Globus pallidus (tissue), 1 donor: Measurements from ENCODE around the gene FHOD1.

Experiments used
- DNase-seq: peaks from one replicate; pipeline ENCODE4 v3.0.0-alpha.2; 2015; ENCODE audit warnings: low spot score

FHOD1 gene

DNA sequence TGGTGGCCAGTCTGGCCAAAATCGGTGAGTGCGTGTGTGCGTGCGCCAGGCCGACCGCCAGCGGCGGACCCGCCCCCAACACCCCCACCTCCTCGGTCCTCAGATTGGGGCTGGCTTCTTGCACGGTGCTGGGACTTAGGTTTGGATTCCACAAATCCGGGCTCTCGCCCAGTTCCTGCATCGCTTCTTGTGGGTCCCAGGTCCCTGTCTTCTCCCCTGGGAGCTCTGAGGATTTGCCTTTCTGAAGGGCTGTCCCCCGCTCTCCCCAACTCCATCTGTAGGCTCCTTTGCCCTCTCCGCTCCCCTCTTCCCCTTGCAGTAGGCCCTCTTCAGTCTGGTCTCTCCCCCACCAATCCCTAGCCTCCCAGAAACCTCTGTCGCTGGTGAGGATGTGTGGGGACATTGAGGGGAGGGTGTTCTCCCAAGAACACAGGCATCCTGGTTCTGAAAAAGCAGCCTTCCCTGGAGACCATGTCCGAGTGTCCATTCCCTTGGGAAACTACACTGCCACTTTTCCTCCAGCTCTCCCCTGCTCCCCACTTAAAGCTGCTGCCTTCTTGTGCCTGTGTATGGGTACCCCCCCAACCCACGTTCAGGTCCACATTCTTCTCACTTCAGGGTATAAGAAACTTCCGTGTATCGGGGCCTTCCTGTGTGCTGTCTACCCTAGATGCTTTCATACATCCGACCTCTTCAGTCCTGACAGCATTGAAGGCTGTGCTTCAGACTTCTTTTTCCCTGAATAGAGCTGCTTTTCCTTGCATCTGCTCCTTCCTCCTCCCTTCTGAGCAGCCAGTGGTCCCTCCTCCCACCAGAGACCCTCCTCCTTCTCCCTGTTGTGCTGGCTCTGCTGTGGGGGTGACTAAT is 2.1 kb upstream of the FHOD1 start:
- no peak for DNase-seq

DNA sequence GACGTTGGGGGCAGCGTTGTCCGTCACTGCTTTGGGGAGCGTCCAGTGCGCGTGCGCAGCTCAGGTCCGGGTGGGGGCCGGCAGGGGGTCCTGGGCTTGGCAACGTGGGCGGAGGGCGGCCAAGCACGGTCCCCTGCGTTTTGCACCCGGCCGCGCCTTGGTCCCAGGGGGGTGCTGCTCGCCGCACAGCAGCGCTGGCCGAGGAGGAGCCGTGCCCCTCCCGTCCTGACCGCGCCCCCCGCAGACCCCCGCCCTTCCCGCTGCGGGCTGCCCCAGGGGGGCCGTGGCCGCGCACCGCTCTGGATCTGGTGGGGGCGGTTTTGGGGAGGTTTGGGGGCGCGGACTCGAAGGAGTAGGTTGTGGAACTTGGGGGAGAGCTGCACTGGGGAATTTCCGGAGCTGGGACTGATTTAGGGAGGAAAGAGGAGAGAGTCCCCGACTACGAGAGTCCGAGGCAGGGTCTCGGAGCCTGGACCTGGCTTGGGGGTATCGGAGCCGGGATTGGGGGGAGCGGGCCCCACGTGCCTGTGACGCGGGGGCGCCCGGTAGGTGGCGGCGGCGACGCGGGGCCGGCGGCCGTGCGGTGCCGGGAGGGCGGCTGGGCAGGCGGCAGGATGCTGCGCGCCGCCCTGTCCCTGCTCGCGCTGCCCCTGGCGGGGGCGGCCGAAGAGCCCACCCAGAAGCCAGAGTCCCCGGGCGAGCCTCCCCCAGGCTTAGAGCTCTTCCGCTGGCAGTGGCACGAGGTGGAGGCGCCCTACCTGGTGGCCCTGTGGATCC is 1.3 kb upstream of the FHOD1 start, which contains the start of gene SLC9A5:
SLC9A5 (plus strand) TSS at position 579 of the 777 bp plus-strand sequence; CDS start at position 615, 36 bp downstream.
- DNase-seq = no peak

- DNase-seq = no peak
These were observed 756 bp upstream of the FHOD1 start for GRCh38 chr16:67248073-67248400.

DNA sequence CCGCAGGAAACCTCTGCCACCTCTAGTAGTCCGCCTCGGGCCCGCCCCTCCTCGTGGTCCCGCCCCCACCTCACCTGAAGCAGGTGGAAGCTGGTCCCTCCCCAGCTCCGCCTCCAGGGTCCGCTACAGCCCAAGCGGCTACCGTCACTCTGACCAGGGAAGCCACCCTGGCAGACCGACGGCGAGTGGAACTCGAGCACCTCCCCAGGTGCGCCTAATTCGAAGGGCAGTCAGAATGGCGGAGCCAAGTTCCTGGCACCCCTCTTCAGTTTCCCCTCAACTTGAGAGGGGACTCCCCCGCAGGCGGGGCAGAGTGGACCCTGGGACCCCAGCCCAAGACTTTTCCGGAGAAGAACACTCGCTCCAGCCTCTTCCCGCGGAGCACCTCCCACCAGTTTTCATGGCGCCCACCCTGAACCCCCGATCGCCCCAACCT is 507 bp downstream of the FHOD1 start:
- no peak for DNase-seq

GRCh38 chr16:67246081-67246755 is 1.1 kb downstream of the FHOD1 start:
- DNase-seq = peak; percentile 47

DNA sequence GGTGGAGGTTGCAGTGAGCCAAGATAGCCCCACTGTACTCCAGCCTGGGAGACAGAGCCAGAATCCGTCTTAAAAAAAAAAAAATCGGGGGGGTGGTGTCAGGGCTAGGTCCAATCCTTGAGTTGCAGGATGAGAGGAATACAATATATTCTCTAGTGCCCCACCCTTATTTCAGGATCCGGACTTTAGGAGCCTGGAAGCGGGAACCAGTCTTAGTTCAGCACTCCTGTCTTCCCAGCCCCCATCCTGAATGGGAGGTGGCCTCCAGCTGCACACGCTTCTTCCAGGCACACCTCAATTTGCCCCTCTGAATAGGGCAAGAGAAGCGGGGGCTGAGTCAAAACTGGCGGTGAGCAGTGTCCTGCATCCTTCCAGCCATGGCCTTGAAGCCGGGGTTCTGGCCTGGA is 1.6 kb downstream of the FHOD1 start:
- no peak for DNase-seq

GRCh38 chr16:67245186-67245585 is 2.1 kb downstream of the FHOD1 start:
- no peak for DNase-seq

- peak; percentile 68 for DNase-seq
These were observed 2.7 kb downstream of the FHOD1 start for GRCh38 chr16:67244387-67245185.

- no peak for DNase-seq
These were observed 3.8 kb downstream of the FHOD1 start for GRCh38 chr16:67243481-67243880.

GRCh38 chr16:67242138-67242730 is 5.0 kb downstream of the FHOD1 start:
- no peak for DNase-seq

DNA sequence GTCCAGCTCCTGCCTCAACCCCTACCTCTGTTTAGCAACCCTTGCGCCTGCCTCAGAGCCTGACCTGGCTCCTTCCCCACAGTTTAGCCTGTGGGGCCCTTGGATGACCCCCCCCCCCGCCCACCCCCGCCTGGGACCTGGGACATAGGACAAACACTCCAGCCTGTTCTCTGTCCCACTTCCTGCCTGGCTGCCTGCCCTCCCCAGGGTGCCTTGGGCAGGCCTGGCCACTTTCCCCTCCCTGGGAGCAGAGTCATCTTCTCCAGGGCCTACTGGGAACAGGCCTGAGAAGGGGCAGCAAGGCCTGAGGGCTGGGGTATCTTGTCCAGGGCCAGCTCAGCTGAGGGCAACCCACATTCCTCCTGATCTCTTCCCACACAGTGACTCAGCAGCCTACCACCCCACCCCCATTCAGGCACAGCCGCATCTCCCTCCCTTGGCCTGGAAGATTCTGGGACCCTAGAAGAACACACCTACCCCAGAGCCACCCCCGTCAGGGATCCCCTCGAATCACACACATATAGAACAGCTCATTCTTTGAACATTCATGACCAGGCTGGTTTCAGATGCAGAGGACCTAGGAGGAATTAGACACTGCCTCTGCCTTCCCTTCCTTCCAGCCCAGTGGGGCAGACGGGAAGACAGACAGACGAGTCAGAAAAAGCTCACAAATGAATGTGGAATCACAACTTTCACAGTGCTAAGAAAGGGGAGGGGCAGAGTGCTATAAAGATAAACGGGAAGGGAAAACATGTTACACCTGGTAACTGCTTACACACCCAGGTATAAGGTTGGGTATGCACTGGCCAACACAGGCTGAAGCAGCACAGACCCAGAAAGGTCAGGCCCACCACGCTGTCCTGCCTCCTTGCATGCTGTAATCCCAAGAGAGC is 6.0 kb downstream of the FHOD1 start:
- no peak for DNase-seq

DNA sequence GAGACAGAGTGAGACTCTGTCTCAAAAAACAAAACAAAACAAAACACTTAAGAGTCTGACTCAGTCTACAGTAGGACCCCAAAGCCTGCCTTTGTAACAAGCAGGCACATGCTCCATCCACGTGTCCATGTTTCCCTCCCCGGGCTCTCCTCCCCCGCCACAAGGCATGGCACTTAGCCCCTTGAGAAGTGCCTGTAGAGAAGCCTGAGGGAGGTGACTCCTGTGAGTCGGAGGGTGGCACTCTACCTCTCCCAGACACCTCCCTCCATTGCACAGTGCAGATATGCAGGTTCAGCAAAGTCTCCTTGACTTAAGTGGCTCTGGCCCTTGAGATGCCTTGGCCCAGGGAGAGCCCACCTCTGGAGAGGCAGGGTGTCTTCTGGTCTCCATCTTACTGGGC is 6.8 kb downstream of the FHOD1 start:
- DNase-seq = no peak

DNA sequence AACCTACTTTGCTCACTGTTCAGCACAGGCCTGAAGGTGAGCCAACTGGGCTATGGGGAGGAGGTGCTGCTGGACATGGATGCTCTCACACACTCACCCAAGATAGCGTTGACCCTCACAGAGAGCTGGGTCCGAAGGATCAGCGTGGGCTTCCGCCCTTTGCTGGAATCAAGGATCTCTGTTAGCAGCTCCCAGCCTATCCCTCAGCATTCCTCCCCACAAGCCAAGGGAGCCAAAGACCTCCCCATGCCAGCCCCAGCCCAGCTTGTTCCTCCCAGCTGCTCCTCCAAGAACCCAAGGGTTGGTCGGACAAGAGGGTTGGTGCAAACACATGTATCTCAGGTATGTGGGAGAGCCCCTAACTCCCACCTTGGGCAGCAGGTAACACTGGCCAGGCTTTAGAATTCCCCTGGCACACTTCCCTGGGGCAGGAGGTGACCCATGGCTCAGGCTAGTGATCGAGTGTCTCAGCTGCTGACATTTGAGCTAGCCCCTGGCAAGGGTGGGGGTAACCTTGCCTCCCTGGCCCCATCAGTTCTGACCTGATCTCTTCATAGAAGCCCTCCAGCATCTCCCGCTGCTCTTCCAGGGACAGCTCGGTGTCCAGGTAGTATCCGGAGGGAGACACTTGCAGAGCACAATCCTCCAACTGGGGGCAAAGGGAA is 8.3 kb downstream of the FHOD1 start:
- DNase-seq = no peak

DNA sequence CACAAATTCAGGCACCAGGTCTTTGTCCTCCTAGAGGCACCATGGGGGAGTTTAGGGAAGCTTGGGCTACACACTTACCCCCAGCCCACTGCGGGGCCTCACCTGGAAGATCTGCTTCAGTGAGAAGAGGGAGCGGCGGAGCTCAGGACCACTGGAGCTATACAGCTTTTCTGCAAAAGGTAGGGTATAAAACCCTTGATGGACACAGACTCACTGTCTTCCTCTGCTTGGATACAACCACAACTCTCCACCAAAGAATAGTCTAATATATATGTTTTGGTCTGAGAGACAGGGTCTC is 9.1 kb downstream of the FHOD1 start:
- no peak for DNase-seq

DNA sequence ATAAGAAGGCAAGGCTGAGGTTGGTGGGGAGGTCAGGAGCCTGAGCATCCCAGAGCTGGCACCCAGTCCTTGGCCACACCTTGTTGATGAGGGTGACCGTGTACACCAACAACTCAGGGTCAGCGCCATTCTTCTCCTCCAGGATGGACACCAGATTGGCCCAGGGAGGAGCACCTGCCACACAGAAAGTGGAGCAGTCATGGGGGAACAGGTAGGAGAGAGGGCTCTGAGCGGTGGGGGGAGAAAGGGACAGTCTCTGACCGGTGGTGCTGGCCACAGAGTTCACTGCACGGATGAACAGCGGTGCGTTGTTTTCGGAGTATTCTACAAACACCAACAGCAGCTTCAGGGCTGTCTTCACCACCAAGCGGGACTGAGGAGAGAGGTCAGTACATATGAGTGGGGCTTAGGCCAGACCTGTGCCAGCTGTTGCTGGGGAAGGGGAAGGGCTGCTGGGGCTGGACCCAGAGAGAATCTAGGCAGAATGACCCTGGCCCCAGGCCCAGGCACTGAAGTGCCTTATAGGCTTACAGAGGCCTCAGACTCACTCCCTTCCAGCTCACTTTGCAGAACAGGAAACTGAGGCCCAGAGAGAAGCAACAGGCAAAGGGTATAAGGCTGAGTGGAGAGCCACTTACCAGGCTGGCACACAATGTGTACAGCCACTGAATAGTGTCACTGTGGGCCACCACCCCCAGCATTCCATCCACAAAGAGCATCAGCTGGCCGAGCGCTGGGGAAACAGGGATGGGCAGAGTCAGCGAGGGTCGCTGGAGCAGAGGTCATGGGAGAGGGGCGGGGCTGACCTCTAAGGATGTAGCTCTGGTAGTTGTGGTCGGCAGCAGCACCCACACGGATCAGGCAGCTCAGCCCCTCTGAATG is 9.6 kb downstream of the FHOD1 start:
- no peak for DNase-seq

DNA sequence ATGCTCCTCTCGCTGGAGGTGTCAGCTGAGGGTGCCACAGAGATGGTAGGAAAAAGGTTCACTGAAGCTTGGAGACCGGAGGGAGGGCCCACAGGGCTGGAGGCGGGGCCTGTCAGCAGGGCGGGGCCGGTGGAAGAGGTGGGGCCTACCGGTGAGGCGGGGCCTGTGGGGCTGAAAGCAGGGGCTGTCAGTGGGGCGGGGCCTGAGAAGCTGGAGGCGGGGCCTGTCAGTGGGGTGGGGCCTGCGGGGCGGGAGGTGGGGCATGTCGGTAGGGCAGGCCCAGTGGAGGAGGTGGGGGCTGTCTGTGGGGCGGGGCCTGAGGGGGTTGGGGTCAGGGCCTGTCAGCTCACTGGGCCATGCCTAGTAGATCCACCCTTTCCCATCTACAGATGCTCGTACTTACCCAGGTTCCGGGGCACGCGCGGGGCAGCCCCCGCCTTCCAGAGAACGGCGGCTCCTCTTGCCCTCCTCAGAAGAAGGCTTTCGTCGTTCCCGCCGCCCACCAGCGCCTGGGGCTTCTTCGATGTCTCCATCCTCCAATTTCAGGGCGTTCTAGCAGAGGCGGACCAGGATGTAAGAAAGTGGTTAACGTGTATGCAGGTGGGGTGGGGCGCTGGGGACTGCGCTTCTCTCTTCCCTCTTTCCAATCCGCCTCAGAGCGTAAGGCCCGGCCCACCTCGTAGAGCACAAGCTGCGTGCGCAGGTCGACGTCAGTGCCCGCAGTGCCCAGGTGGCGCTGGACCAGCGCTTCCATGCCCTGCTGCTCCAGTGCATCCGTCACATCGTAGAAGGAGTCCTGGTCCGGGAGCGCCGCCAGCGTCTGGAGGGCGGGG is 10.5 kb downstream of the FHOD1 start:
- no peak for DNase-seq

DNA sequence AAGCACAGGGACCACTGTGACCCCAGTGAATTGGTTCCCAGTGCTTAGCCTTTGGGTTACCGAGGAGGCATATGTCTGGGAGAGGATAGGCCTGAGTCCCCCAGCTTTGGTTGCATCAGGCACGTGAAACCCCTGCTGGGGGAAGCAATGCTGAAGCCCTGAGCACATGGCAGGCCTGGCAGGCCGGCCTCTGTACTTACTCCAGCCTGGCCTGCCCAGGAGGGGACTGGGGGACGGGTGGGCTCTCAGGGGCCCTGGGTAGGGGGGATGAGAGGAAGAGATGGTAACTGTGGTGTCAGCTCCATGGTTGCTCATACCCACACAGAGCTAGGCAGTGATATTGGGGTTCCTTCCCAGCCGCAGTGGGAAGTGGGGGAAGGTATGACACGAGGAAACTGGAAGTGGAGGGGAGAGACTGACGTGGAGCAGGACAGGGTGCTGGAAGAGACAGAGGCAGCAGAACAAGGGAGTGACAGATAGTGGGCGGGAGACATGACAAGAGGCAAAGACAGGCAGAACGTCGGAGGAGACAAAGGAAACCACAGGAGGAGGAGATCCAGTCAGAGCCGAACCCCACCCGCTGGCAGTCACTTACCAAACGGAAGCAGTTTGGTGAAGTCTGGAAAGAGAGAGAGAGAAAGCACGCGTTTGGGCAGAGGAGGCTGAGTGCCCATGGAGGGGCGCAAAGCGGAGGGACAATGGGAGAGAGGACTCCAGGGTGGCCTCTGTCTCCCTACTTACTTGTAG is 11.3 kb downstream of the FHOD1 start:
- no peak for DNase-seq
